Activated CD8-positive, alpha-beta T cell treated with anti-CD3 and anti-CD28 coated beads, Interleukin-2, amount 10 ng/mL, durations not matched to agents 7 days and 5 days (primary cell): Measurements from ENCODE around the gene IDE. TPM values are rescaled to one million over a fixed set of nuclear protein-coding genes. Genes with fewer than 3 reads are reported as not detected.

Source experiments
- ATAC-seq: fragments of 150-1000 bp; cut with Tn5 transposase; one replicate; pipeline ENCODE4 v1.10.0; 2021; ENCODE audit warnings: moderate library complexity
- CTCF ChIA-PET: fragments of 350-600 bp; sonication (Branson Sonifier 250); formaldehyde crosslinking; loops from one replicate; lab custom pipeline; 2021; ENCODE audit warnings: antibody characterized with exemption; lab: Charles Lee
- POLR2A ChIA-PET: fragments of 350-600 bp; sonication (Branson Sonifier 250); formaldehyde crosslinking; loops from one replicate; lab custom pipeline; 2021; ENCODE audit warnings: antibody characterized with exemption; lab: Charles Lee
- DNase-seq: peaks from one replicate; pipeline ENCODE4 v3.0.0-alpha.2; 2020
- H3K27ac Mint-ChIP-seq: one replicate; pipeline ENCODE4 v1.8.0; 2021; ENCODE audit warnings: mild to moderate bottlenecking, mixed read lengths
- H3K27me3 Mint-ChIP-seq: one replicate; pipeline ENCODE4 v1.8.0; 2021; ENCODE audit warnings: low read depth, mixed read lengths
- H3K36me3 Mint-ChIP-seq: one replicate; pipeline ENCODE4 v1.8.0; 2021; ENCODE audit warnings: low read depth, mixed read lengths
- H3K4me1 Mint-ChIP-seq: one replicate; pipeline ENCODE4 v1.8.0; 2021; ENCODE audit warnings: low read depth, mixed read lengths
- H3K4me3 Mint-ChIP-seq: one replicate; pipeline ENCODE4 v1.8.0; 2021; ENCODE audit warnings: mild to moderate bottlenecking, mixed read lengths
- H3K9me3 Mint-ChIP-seq: one replicate; pipeline ENCODE4 v1.8.0; 2022; ENCODE audit warnings: mixed read lengths; ENCODE audit not compliant: insufficient read depth
- total RNA-seq, 2 experiments: library from RNA; stranded (reverse); gene quantifications; one replicate each; pipeline ENCODE4 v1.2.3, GENCODE V29; 2021

IDE gene
- total RNA-seq, 2 experiments from 2014 or later, result 12.5 to 13.4 TPM

GRCh38 chr10:92530421-92530820, 43.5 kb downstream of the IDE start:
- Mint-ChIP-seq H3K27ac (no peak overlapping the region), H3K4me3 (no peak overlapping the region), H3K36me3 (peaks cover 3% of the 10 kb centered on the region), H3K9me3 (no peaks in the 10 kb centered on the region), H3K27me3 (no peaks in the 10 kb centered on the region), H3K4me1 (no peaks in the 10 kb centered on the region)
- DNase-seq (no peak), ATAC-seq (no peak)
- ChIA-PET POLR2A (no interaction called here), CTCF (no interaction called here)

GRCh38 chr10:92527716-92528115, 46.2 kb downstream of the IDE start:
- ATAC-seq (no peak), DNase-seq (no peak)
- Mint-ChIP-seq H3K27ac (no peak overlapping the region), H3K27me3 (no peaks in the 10 kb centered on the region), H3K4me3 (no peak overlapping the region), H3K9me3 (no peaks in the 10 kb centered on the region), H3K4me1 (no peaks in the 10 kb centered on the region), H3K36me3 (no peaks in the 10 kb centered on the region)
- POLR2A ChIA-PET, result no interaction called here
- CTCF ChIA-PET, result interaction anchor here (1.0 to 3.9 kb wide), 2 partner anchors 11 to 46 kb away, joined by 3 to 17 read pairs; partner anchors contain the start of gene IDE

- Mint-ChIP-seq H3K27me3 (no peaks in the 10 kb centered on the region), H3K36me3 (no peaks in the 10 kb centered on the region), H3K4me3 (no peak overlapping the region), H3K4me1 (no peaks in the 10 kb centered on the region), H3K27ac (no peak overlapping the region), H3K9me3 (no peaks in the 10 kb centered on the region)
- ChIA-PET POLR2A (interaction anchor here (0.9 kb wide), 1 partner anchor 9 kb away, joined by 3 read pairs; no protein-coding TSS in a partner anchor), CTCF (interaction anchor here (0.9 kb wide), 1 partner anchor 51 kb away, joined by 3 read pairs; no protein-coding TSS in a partner anchor)
- no peak for DNase-seq
- no peak for ATAC-seq
Observed at GRCh38 chr10:92523639-92524038, 50.3 kb downstream of the IDE start.

- DNase-seq, result peak; percentile 82
- Mint-ChIP-seq H3K4me3 (no peak overlapping the region), H3K4me1 (peaks cover 6% of the 10 kb centered on the region), H3K27me3 (no peaks in the 10 kb centered on the region), H3K27ac (no peak overlapping the region), H3K9me3 (no peaks in the 10 kb centered on the region), H3K36me3 (no peaks in the 10 kb centered on the region)
- ChIA-PET POLR2A (interaction anchor here (0.6 kb wide), 1 partner anchor 75 kb away, joined by 3 read pairs; no protein-coding TSS in a partner anchor), CTCF (interaction anchor here (0.8 to 5.8 kb wide), 22 partner anchors 8 to 615 kb away, joined by 3 to 109 read pairs (median 4); partner anchors contain the start of gene IDE)
- peak; percentile 97 for ATAC-seq
Observed at GRCh38 chr10:92517034-92517655, 56.7 kb downstream of the IDE start.

- ChIA-PET POLR2A (no interaction called here), CTCF (interaction anchor here (0.7 kb wide), 1 partner anchor 8 kb away, joined by 4 read pairs; no protein-coding TSS in a partner anchor)
Observed at GRCh38 chr10:92508866-92509265, 65.0 kb downstream of the IDE start.

GRCh38 chr10:92506336-92506735, 67.6 kb downstream of the IDE start:
- Mint-ChIP-seq H3K4me3 (no peak overlapping the region), H3K4me1 (no peaks in the 10 kb centered on the region), H3K27ac (no peak overlapping the region), H3K9me3 (no peaks in the 10 kb centered on the region), H3K27me3 (no peaks in the 10 kb centered on the region), H3K36me3 (peaks cover 3% of the 10 kb centered on the region)
- ATAC-seq (no peak), DNase-seq (no peak)
- ChIA-PET CTCF (interaction anchor here (1.9 kb wide), 1 partner anchor 13 kb away, joined by 5 read pairs; no protein-coding TSS in a partner anchor), POLR2A (no interaction called here)

More at GRCh38 chr10:92508866-92509265, 65.0 kb downstream of the IDE start:
- H3K4me3 Mint-ChIP-seq, result no peak overlapping the region
- DNase-seq (no peak), ATAC-seq (no peak)
- H3K4me1 Mint-ChIP-seq, result no peaks in the 10 kb centered on the region
- H3K36me3 Mint-ChIP-seq, result peaks cover 3% of the 10 kb centered on the region
- no peaks in the 10 kb centered on the region for H3K27me3 Mint-ChIP-seq
- H3K27ac Mint-ChIP-seq, result no peak overlapping the region
- H3K9me3 Mint-ChIP-seq, result no peaks in the 10 kb centered on the region

GRCh38 chr10:92505044-92505443, 68.8 kb downstream of the IDE start:
- no peak overlapping the region for H3K27ac Mint-ChIP-seq
- H3K4me3 Mint-ChIP-seq, result no peak overlapping the region
- H3K36me3 Mint-ChIP-seq, result peaks cover 3% of the 10 kb centered on the region
- POLR2A ChIA-PET, result no interaction called here
- no peak for ATAC-seq
- no peaks in the 10 kb centered on the region for H3K9me3 Mint-ChIP-seq
- no peaks in the 10 kb centered on the region for H3K27me3 Mint-ChIP-seq
- CTCF ChIA-PET, result no interaction called here
- H3K4me1 Mint-ChIP-seq, result no peaks in the 10 kb centered on the region
- DNase-seq, result no peak

GRCh38 chr10:92502296-92502808, 71.5 kb downstream of the IDE start:
- Mint-ChIP-seq H3K27me3 (no peaks in the 10 kb centered on the region), H3K27ac (no peak overlapping the region), H3K36me3 (peaks cover 2% of the 10 kb centered on the region), H3K4me3 (no peak overlapping the region), H3K9me3 (no peaks in the 10 kb centered on the region), H3K4me1 (no peaks in the 10 kb centered on the region)
- CTCF ChIA-PET, result interaction anchor here (1.4 kb wide), 1 partner anchor 15 kb away, joined by 4 read pairs; no protein-coding TSS in a partner anchor
- POLR2A ChIA-PET, result no interaction called here
- DNase-seq, result no peak
- no peak for ATAC-seq

- ATAC-seq, result no peak
- no peak overlapping the region for H3K4me3 Mint-ChIP-seq
- DNase-seq, result no peak
- no peaks in the 10 kb centered on the region for H3K4me1 Mint-ChIP-seq
- CTCF ChIA-PET, result no interaction called here
- POLR2A ChIA-PET, result no interaction called here
- no peak overlapping the region for H3K27ac Mint-ChIP-seq
- no peaks in the 10 kb centered on the region for H3K27me3 Mint-ChIP-seq
- peaks cover 17% of the 10 kb centered on the region for H3K36me3 Mint-ChIP-seq
- no peaks in the 10 kb centered on the region for H3K9me3 Mint-ChIP-seq
Observed at GRCh38 chr10:92493362-92493761, 80.5 kb downstream of the IDE start.

- no peaks in the 10 kb centered on the region for H3K9me3 Mint-ChIP-seq
- peaks cover 20% of the 10 kb centered on the region for H3K36me3 Mint-ChIP-seq
- no peaks in the 10 kb centered on the region for H3K4me1 Mint-ChIP-seq
- ChIA-PET CTCF (no interaction called here), POLR2A (no interaction called here)
- DNase-seq (no peak), ATAC-seq (no peak)
- H3K4me3 Mint-ChIP-seq, result no peak overlapping the region
- no peaks in the 10 kb centered on the region for H3K27me3 Mint-ChIP-seq
- H3K27ac Mint-ChIP-seq, result no peak overlapping the region
Observed at GRCh38 chr10:92492748-92493240, 81.1 kb downstream of the IDE start.

GRCh38 chr10:92490387-92490786, 83.5 kb downstream of the IDE start:
- no peaks in the 10 kb centered on the region for H3K9me3 Mint-ChIP-seq
- peaks cover 23% of the 10 kb centered on the region for H3K36me3 Mint-ChIP-seq
- ATAC-seq, result no peak
- DNase-seq, result no peak
- no peak overlapping the region for H3K27ac Mint-ChIP-seq
- H3K4me1 Mint-ChIP-seq, result no peaks in the 10 kb centered on the region
- no peak overlapping the region for H3K4me3 Mint-ChIP-seq
- POLR2A ChIA-PET, result no interaction called here
- no peaks in the 10 kb centered on the region for H3K27me3 Mint-ChIP-seq
- CTCF ChIA-PET, result interaction anchor here (0.6 kb wide), 1 partner anchor 26 kb away, joined by 4 read pairs; no protein-coding TSS in a partner anchor

GRCh38 chr10:92486637-92487036, 87.3 kb downstream of the IDE start:
- ChIA-PET CTCF (no interaction called here), POLR2A (no interaction called here)
- Mint-ChIP-seq H3K4me3 (no peak overlapping the region), H3K27me3 (no peaks in the 10 kb centered on the region), H3K4me1 (no peaks in the 10 kb centered on the region), H3K36me3 (peaks cover 21% of the 10 kb centered on the region), H3K9me3 (no peaks in the 10 kb centered on the region), H3K27ac (no peak overlapping the region)
- DNase-seq (no peak), ATAC-seq (no peak)
